ENCODE results near the gene SMG6.

DNA sequence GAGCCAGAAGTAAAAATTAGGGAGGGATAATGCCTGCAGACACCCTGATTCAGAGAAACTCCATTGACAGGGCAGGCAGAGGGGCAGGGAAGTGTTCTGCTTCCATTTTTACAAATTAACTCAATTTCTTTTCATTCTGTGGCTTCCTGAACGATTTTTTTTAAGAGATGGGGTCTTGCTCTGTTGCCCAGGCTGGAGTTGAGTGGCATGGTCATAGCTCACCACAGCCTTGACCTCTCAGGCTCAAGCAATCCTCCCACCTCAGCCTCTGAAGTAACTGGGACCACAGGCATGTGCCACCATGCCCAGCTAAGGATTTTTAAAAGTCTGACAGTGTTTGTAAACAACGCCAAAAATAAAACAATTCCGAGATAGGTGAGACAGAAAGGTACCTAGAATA lies 99.8 kb downstream of the SMG6 start:
- TF ChIP-seq, protein P1, sequence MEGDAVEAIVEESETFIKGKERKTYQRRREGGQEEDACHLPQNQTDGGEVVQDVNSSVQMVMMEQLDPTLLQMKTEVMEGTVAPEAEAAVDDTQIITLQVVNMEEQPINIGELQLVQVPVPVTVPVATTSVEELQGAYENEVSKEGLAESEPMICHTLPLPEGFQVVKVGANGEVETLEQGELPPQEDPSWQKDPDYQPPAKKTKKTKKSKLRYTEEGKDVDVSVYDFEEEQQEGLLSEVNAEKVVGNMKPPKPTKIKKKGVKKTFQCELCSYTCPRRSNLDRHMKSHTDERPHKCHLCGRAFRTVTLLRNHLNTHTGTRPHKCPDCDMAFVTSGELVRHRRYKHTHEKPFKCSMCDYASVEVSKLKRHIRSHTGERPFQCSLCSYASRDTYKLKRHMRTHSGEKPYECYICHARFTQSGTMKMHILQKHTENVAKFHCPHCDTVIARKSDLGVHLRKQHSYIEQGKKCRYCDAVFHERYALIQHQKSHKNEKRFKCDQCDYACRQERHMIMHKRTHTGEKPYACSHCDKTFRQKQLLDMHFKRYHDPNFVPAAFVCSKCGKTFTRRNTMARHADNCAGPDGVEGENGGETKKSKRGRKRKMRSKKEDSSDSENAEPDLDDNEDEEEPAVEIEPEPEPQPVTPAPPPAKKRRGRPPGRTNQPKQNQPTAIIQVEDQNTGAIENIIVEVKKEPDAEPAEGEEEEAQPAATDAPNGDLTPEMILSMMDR (IDR thresholded peaks at IDR 0.05) = no peak
- no peak for TF ChIP-seq ZFX (IDR thresholded peaks at IDR 0.05; ENCODE audit: borderline replicate concordance)

Measured in 22Rv1 (cell line).